ENCODE data around the gene TTL. TPM values are rescaled to one million over a fixed set of nuclear protein-coding genes. Genes with fewer than 3 reads are reported as not detected.

The TTL gene
- total RNA-seq, 1 donor from 2014 or later = 48.5 TPM

- H3K27me3 ChIP-seq (ENCODE audit: low read depth) = no peaks in the 10 kb centered on the region
- peaks cover 39% of the 10 kb centered on the region for H3K4me1 ChIP-seq
- no peak overlapping the region for H3K27ac ChIP-seq
- no peak overlapping the region for H3K4me3 ChIP-seq
- intact Hi-C loops (cut with DNase I) = no loop called here
- no peaks in the 10 kb centered on the region for H3K9me3 ChIP-seq
- no peak for DNase-seq
- TF ChIP-seq, protein P1, sequence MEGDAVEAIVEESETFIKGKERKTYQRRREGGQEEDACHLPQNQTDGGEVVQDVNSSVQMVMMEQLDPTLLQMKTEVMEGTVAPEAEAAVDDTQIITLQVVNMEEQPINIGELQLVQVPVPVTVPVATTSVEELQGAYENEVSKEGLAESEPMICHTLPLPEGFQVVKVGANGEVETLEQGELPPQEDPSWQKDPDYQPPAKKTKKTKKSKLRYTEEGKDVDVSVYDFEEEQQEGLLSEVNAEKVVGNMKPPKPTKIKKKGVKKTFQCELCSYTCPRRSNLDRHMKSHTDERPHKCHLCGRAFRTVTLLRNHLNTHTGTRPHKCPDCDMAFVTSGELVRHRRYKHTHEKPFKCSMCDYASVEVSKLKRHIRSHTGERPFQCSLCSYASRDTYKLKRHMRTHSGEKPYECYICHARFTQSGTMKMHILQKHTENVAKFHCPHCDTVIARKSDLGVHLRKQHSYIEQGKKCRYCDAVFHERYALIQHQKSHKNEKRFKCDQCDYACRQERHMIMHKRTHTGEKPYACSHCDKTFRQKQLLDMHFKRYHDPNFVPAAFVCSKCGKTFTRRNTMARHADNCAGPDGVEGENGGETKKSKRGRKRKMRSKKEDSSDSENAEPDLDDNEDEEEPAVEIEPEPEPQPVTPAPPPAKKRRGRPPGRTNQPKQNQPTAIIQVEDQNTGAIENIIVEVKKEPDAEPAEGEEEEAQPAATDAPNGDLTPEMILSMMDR (IDR thresholded peaks at IDR 0.05) = no peak
- no peaks in the 10 kb centered on the region for H3K36me3 ChIP-seq
- no peak for ATAC-seq
Measured at GRCh38 chr2:112485849-112486248, 3.9 kb downstream of the TTL start.

DNA sequence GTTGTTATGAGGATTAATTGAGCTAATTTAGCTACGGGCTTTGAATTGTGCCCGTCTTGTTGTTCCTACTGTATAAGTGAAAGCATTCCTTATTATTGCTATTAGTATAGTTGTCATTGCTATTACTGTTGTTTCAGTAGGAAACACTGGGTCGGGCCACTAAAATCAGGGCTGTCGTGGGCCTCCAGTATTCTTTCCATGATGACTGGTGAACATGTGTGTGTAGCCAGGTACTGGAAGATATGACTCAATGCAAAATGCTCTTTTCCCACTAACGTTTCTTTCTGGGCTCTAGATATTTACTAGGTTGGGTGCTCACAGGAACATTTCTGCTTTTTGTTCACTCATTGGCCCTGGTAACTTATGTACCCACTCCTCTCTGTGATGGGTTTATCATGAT, 4.9 kb downstream of the TTL start:
- no peaks in the 10 kb centered on the region for H3K27me3 ChIP-seq (ENCODE audit: low read depth)

GRCh38 chr2:112487444-112487961, 5.5 kb downstream of the TTL start:
- TF ChIP-seq, protein P1 (IDR thresholded peaks at IDR 0.05) = no peak
- intact Hi-C loops (cut with DNase I) = no loop called here

More for the DNA sequence above, 4.9 kb downstream of the TTL start:
- TF ChIP-seq, protein P1 (IDR thresholded peaks at IDR 0.05) = no peak
- no peak for ATAC-seq
- Histone ChIP-seq H3K36me3 (no peaks in the 10 kb centered on the region), H3K9me3 (no peaks in the 10 kb centered on the region), H3K4me1 (peaks cover 37% of the 10 kb centered on the region), H3K4me3 (no peak overlapping the region), H3K27ac (no peak overlapping the region)
- no peak for DNase-seq
- intact Hi-C loops (cut with DNase I) = no loop called here

GRCh38 chr2:112488201-112488600, 6.2 kb downstream of the TTL start:
- Histone ChIP-seq H3K4me1 (peaks cover 31% of the 10 kb centered on the region), H3K36me3 (no peaks in the 10 kb centered on the region), H3K27ac (no peak overlapping the region), H3K4me3 (no peak overlapping the region), H3K9me3 (no peaks in the 10 kb centered on the region), H3K27me3 (ENCODE audit: low read depth) (no peaks in the 10 kb centered on the region)
- intact Hi-C loops (cut with DNase I) = no loop called here
- TF ChIP-seq, protein P1 (IDR thresholded peaks at IDR 0.05) = no peak
- ATAC-seq (no peak), DNase-seq (no peak)

More at GRCh38 chr2:112487444-112487961, 5.5 kb downstream of the TTL start:
- H3K4me3 ChIP-seq = no peak overlapping the region
- H3K4me1 ChIP-seq = peaks cover 37% of the 10 kb centered on the region
- H3K36me3 ChIP-seq = no peaks in the 10 kb centered on the region
- no peaks in the 10 kb centered on the region for H3K9me3 ChIP-seq
- ATAC-seq = no peak
- no peak overlapping the region for H3K27ac ChIP-seq
- no peaks in the 10 kb centered on the region for H3K27me3 ChIP-seq (ENCODE audit: low read depth)
- no peak for DNase-seq

- ATAC-seq = no peak
- no peaks in the 10 kb centered on the region for H3K9me3 ChIP-seq
- TF ChIP-seq, protein P1 (IDR thresholded peaks at IDR 0.05) = no peak
Measured at GRCh38 chr2:112491946-112492345, 10.0 kb downstream of the TTL start.

More at GRCh38 chr2:112491946-112492345, 10.0 kb downstream of the TTL start:
- H3K27me3 ChIP-seq (ENCODE audit: low read depth) = no peaks in the 10 kb centered on the region
- H3K36me3 ChIP-seq = peaks cover 16% of the 10 kb centered on the region
- intact Hi-C loops (cut with DNase I) = no loop called here
- H3K27ac ChIP-seq = no peak overlapping the region
- H3K4me3 ChIP-seq = no peak overlapping the region
- H3K4me1 ChIP-seq = peaks cover 17% of the 10 kb centered on the region
- no peak for DNase-seq

All from lower lobe of right lung (tissue), 2 donors.